GM11168 (cell line): ENCODE results near the gene SARS2.
"Not testable (repeated sequence)": the region's sequence is repeated elsewhere in the genome, so short reads cannot be mapped to it uniquely, and the experiment has no call there.

Experiments used
- in situ Hi-C: fragments of 300-500 bp; cut with MboI; formaldehyde crosslinking; loops from one replicate; pipeline ENCODE4 v1.12.0; 2022; ENCODE audit warnings: low sequenced_read_pairs; ENCODE audit not compliant: unreplicated experiment

The SARS2 gene

GRCh38 chr19:38949580-38950367 lies 19.2 kb upstream of the SARS2 start:
- in situ Hi-C loops: loop anchor here (10.0 kb wide), 1 partner anchor 385 kb away; the partner anchor contains the start of gene GMFG

DNA sequence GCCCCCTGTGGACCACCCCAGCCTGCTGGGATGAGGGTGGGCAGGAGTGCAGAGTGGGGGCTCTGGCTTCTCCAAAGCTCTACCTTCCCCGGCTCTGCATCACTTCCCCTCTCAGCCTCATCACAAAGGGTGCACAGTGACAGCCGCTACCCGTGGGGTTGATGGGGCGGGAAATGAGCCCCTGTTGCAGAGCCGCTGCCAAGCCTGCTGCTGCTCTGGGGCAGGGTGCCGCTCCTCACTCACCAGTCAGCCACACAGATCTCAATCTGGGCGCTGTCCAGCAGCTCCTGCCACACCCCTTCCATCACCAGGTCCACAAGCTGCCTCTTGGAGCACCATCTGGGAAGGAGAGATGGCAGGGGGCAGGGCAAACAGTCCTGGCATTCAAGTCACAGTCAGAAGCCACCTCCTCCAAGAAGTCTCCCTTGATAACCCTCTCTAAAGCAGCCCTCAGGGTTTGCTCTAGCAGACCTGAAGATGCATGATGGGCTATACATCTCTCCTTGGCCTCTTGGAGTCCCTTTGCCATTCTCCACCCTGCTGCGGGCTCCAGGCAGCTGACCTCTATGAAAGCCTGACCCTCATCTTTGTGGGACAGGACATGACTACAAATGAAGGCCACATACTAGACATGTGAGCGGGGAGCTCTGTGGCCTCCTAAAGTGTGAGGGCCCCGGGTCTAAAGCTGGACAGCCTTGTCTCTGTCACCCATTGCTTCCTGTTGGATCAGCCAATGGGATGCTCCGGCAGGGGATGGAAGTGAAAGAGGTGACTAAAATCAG lies 15.9 kb upstream of the SARS2 start:
- in situ Hi-C loops: no loop called here

DNA sequence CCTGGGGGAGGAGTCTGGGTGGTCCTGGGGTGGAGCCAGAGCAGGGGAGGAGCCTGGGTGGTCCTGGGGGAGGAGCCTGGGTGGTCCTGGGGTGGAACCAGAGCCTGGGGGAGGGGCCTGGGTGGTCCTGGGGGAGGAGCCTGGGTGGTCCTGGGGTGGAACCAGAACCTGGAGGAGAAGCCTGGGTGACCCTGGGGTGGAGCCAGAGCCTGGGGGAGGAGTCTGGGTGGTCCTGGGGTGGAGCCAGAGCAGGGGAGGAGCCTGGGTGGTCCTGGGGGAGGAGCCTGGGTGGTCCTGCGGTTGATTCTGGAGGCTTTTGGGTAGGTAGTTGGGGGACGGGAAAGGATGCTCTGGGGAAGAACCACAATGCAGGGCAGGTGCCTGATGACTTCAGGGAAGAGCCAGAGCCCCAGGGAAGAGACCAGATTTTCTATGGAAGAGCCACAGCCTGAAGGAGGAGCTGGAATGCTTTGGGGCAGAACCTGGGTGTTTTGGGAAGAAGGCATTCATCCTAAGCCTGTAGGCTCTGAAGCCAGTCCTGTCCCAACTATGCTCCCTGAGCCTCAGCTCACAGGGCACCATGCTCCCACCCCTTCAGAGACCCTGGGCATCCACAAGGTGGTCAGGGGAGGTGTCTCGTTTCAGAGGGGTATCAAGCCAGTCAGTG lies 15.1 kb upstream of the SARS2 start:
- in situ Hi-C loops: no loop called here

DNA sequence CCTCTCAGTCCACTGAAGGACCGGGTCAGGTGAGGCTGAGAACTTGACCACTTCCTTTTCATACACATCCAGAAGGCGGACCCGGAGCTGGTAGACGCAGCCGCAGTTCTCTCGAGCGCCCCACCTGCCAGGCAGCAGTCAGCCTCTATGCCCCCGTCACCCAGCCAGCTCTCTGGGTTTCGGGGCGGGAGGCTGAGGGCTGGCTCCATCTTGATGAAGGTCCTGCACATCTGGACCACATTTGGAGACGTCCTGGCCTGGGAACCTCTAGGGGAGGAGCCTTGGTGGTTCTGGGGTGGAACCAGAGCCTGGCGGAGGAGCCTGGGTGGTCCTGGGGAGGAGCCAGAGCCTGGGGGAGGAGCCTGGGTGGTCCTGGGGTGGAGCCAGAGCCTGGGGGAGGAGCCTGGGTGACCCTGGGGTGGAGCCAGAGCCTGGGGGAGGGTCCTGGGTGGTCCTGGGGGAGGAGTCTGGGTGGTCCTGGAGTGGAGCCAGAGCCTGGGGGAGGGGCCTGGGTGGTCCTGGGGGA lies 14.5 kb upstream of the SARS2 start:
- in situ Hi-C loops: no loop called here

DNA sequence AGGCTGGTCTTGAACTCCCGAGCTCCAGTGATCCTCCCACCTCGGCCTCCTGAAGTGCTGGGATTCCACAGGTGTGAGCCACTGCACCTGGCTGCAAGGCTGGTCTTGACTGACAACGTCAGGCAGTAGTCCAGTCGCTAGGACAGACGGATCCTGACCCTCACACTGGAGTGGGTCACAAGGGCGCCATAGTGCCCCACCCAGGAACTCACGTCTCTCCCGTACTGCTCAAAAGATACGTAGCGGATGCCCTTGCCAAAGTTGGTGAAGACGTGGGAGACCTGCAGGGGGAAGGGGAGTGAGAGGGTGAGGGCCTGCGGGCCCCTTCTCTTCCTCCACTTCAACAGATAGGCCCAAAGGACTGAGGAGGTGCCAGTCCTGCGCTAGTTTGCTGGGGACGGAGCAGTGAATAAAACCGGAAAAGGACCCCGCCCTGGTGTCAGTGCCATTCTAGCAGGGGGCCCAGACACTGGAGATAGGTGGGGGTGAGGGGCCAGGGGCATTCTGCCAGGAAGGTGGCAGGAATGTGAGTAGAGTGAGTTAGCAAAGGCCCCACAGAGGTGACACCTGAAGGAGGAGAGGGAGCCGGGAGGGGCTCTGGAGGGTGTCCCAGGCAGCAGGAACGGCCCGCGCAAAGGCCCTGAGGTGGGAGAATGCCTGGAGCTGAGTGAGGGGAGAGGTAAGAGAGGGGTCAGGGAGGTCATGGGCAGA lies 12.1 kb upstream of the SARS2 start:
- in situ Hi-C loops: no loop called here

DNA sequence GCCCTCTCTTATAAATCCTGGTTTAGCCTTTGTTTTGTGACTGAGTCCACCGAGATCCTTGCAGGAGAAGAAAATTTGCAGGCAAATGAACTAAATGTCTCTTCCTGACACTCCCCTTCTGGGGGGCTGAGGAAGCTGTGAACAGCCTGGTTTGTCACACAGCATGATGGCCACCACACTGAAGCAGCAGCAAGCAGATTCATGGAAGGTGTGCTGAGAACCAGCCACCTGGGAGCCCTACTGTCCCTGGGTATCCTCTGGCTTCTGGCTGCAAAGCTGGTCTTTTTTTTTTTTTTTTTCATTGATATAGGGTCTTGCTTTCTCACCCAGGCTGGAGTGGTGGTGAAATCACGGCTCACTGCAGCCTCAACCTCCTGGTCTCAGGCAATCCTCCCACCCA lies 11.4 kb upstream of the SARS2 start:
- in situ Hi-C loops: no loop called here

GRCh38 chr19:38941466-38941865 lies 10.9 kb upstream of the SARS2 start:
- in situ Hi-C loops: not testable (repeated sequence)

GRCh38 chr19:38939957-38940356 lies 9.4 kb upstream of the SARS2 start:
- in situ Hi-C loops: no loop called here

- in situ Hi-C loops: no loop called here
Observed at GRCh38 chr19:38933544-38933943, 3.0 kb upstream of the SARS2 start.

DNA sequence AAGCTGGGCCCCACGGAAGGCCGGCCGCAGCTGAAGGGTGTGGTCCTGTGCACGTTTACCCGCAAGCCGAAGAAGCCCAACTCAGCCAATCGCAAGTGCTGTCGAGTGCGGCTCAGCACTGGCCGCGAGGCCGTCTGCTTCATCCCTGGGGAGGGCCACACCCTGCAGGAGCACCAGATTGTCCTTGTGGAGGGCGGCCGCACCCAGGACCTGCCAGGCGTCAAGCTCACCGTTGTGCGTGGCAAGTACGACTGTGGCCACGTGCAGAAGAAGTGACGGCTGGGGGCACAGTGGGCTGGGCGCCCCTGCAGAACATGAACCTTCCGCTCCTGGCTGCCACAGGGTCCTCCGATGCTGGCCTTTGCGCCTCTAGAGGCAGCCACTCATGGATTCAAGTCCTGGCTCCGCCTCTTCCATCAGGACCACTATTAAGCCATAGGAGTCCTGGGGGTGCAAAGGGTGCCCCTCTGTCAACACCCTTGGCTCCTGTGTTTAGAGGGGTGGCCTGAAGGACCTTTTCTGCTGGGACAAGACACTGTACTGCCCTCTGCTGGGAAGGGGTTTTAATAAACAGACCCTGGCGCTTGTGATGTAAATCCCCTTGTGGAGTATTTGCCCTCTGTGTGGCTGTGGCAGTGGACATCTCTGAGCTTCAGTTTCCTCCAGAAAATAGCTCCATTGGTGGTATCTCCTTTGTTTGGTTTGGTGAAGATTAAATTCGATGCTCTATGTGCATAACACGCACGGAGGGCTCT lies 2.0 kb upstream of the SARS2 start:
- in situ Hi-C loops: no loop called here

- in situ Hi-C loops: no loop called here
Observed at GRCh38 chr19:38931521-38931793, 894 bp upstream of the SARS2 start.

DNA sequence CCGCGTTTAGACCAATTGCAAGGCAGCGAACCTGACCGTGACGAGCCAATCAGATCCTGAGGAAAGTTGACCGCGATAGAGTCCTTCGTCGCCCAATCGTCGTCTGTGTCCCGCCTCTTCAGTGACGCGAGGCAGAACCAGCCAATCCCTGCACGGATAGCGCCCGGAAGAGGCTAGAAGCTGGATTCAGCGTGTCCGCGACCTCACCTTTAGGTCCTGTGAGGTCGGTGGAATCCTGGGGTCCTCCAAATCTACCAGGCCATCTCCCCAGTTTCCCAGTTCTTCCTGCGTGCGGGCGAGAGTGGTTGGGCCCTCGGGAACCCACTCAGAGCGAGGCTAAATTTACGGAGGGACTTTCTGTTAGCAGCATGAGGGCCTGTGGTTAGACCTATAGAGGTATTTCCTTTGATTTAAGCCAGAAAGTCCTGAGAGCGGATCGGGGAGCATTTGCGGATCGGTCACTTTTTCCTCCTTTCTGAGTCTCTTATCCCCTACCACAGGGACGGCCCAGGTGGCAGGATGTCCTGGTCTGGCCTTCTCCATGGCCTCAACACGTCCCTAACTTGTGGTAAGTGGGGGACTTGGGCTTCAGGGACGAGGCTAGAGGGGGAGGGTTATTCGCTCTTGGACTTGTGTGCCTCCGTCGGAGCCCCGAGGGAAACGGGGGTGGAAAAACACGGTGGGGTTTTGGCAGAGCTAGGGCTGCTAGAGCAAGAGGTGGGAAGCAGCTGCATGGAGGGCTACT lies 385 bp upstream of the SARS2 start, which contains the start of gene MRPS12:
TSS of gene MRPS12 (plus strand) at position 169 of the 745 bp plus-strand sequence. CDS start at position 520, 351 bp downstream.
- in situ Hi-C loops: no loop called here

DNA sequence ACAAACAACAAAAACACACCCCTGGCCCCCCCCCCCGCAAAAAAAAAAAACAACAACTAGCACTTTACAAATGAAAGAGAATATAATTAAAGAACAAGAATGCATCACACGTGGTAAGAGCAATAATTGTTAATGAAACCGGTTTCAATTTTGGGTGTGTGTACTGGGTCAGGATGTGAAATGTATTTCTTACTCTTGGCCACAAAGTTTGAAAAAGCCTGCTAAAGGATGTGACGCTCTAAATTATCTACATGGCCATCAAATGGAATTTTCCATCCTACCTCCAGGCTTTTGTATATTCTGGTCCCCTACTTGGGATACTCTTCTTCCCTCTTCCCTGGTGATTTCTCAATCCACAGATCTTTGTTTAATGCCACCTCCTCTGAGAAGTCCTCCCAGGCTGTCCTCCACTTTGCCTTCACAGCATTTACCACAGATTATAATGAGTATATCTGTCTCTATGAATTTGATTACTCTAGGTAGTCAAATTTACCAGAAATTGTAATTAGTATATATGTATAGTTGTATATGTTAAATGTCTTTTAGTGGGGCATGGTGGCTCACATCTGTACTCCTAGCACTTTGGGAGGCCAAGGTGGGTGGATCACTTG lies 2.1 kb downstream of the SARS2 start:
- in situ Hi-C loops: no loop called here

DNA sequence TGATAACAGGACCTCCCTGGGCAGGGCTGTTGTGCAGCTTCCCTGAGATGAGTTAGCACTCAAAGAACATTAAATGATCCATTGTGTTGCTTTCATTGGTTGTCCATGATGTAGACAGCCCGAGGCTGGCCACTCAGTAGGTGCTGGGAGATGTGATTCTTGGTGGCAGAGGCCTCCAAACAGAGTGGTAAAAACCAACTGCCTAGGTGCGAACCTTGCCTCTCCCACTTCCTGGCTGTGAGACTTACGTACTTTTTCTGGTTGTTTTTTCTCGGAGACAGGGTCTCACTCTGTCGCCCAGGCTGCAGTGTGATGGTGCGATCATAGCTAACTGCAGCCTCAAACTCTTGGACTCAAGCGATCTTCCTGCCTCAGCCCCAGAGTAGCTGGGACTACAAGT lies 6.2 kb downstream of the SARS2 start:
- in situ Hi-C loops: no loop called here

GRCh38 chr19:38922482-38922881 lies 8.1 kb downstream of the SARS2 start:
- in situ Hi-C loops: no loop called here

DNA sequence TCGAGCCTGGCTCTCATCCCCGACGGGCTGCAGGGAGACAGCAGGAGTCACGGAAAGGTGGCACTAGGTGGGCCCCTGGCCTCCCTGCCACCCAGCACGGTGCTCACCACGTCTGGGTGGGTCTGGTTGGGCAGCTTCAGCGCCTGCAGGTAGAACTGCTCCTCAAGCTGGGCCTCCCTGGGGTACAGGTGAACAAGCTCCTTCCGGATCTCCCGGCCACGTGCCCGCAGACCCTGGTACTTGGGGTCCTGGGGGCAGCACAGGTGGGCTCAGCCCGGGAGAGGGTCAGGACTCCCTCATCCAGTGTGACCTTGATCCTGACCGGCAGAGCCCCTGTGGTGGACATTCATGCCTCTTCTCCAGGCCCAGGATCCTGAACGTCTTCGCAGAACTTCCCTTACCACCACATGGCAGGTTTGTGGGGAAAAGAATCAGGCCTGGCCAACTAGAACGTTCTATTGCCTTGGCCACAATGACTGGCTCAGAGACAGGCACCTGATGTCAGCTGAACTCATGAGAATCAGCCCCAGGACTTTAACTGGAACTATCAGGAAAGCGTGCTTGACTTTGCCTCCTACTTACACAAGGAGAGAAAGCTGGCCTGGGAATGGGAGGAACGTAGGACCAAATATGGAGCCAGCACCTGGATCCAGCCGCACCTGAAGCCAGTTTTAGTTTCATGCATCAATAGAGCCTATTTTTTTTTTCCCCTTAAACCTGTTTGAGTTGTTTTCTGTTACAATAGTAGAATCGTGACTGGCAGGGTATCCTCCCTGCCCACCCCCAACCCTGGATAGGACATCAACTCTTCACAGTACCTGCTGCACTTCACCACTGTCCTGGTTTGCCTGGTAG lies 8.9 kb downstream of the SARS2 start:
- in situ Hi-C loops: no loop called here

- in situ Hi-C loops: no loop called here
Observed at GRCh38 chr19:38920602-38921419, 9.8 kb downstream of the SARS2 start.
